Psoas muscle (tissue), 8 donors: ENCODE results near the gene INHBB. TPM values are rescaled to one million over a fixed set of nuclear protein-coding genes. Genes with fewer than 3 reads are reported as not detected.

Experiments
- ATAC-seq, 4 donors: fragments of 200-7000 bp; cut with Tn5 transposase; one replicate each; pipeline ENCODE4 v1.9.1; 2020; ENCODE audit warnings: moderate library complexity in 3 of 4, mild to moderate bottlenecking in 2 of 4
- DNase-seq, 2 donors: peaks; one replicate each; pipeline ENCODE4 v3.0.0-alpha.2; 2020
- H3K27ac ChIP-seq: fragments of 200-600 bp; one replicate; pipeline ENCODE4 v1.8.0; 2022
- H3K27me3 ChIP-seq, 3 donors: fragments of 200-600 bp in 1 of 3; one replicate each; pipeline versions ENCODE4 v1.6.1 to v1.8.0; 2013 to 2022; ENCODE audit warnings: low read length in 2 of 3, mild to moderate bottlenecking in 2 of 3, moderate library complexity in 1 of 3; ENCODE audit not compliant: insufficient read depth in 3 of 3
- H3K36me3 ChIP-seq, 2 donors: fragments of 200-600 bp in 1 of 2; one replicate each; pipeline versions ENCODE4 v1.6.1 to v1.8.0; 2013 to 2022; ENCODE audit warnings: low read depth in 1 of 2, mild to moderate bottlenecking in 1 of 2, moderate library complexity in 1 of 2; ENCODE audit not compliant: insufficient read depth in 1 of 2
- H3K4me1 ChIP-seq: fragments of 200-600 bp; one replicate; pipeline ENCODE4 v1.8.0; 2022
- H3K4me3 ChIP-seq: fragments of 200-600 bp; one replicate; pipeline ENCODE4 v1.8.0; 2022; ENCODE audit warnings: mild to moderate bottlenecking
- H3K9me3 ChIP-seq: fragments of 200-600 bp; one replicate; pipeline ENCODE4 v1.8.0; 2022
- WGBS, 3 donors: extraction: QIAGEN DNeasy Blood & Tissue Kit; methylation state at CpG; one replicate each; pipeline versions ENCODE4 v1.1.6 to v1.1.7; 2013; 5-methylcytosine and 5-hydroxymethylcytosine counted together
- intact Hi-C, 2 donors: fragments of 100-400 bp; cut with DNase I; formaldehyde crosslinking; loops; one replicate each; pipeline versions ENCODE4 v1.11.0 to v1.14.2; 2022
- polyA plus RNA-seq, 3 donors: library from polyadenylated mRNA; stranded (reverse); fragments of 200-250 nt; gene quantifications; one replicate each; pipeline ENCODE4 v1.2.3, GENCODE V29; 2013
- total RNA-seq, 4 donors: library from RNA; stranded (reverse); fragmentation: NEBNext Ultra II Directional in 2 of 4; extraction: Animal tissue kit (Norgen Biotek cat#: 25700) in 2 of 4; gene quantifications; one replicate each; pipeline versions ENCODE4 v1.2.1 to v1.2.4, GENCODE V29; 2021 to 2023
- TF ChIP-seq, protein P1 (sequence below): fragments of 200-600 bp; IDR thresholded peaks from one replicate; pipeline ENCODE4 v1.8.0; 2022; ENCODE audit warnings: antibody characterized with exemption
- donor health status: healthy with polysubstance abuse.
- donor health status: DM: no; HTN: no; CAD: no; lungs with moderate emphysema.
- donor health status: Bipolar disorder and iron deficiency.
- donor health status: healthy.
- donor health status: DM: yes; HTN: yes; CAD: no.
- donor health status: DM: no; HTN: no; CAD: no.
- donor health status: DM: no; HTN: no; CAD: no.
- donor health status: DM: yes; HTN: yes; CAD: no.

Gene INHBB
- total and polyA plus RNA-seq, 7 donors = 2.9 to 20.0 (median 13.4) TPM

- ATAC-seq (no peak), DNase-seq (peak in 1 of 2 donors; percentile 28)
- H3K36me3 ChIP-seq = peaks cover 0 to 2% of the 10 kb centered on the region in 2 donors
- 80 to 88% (median 81%) methylated on average over 15 of the region's 15 CpGs for WGBS, 3 donors
- H3K4me3 ChIP-seq = no peak overlapping the region
- no peaks in the 10 kb centered on the region for H3K9me3 ChIP-seq
- peaks cover 3% of the 10 kb centered on the region for H3K4me1 ChIP-seq
- H3K27me3 ChIP-seq = no peaks in the 10 kb centered on the region
- intact Hi-C loops = loop anchor here in 1 of 2 donors (5.0 kb wide), 1 partner anchor 97 kb away; no protein-coding TSS in a partner anchor
- no peak overlapping the region for H3K27ac ChIP-seq
- TF ChIP-seq, protein P1, sequence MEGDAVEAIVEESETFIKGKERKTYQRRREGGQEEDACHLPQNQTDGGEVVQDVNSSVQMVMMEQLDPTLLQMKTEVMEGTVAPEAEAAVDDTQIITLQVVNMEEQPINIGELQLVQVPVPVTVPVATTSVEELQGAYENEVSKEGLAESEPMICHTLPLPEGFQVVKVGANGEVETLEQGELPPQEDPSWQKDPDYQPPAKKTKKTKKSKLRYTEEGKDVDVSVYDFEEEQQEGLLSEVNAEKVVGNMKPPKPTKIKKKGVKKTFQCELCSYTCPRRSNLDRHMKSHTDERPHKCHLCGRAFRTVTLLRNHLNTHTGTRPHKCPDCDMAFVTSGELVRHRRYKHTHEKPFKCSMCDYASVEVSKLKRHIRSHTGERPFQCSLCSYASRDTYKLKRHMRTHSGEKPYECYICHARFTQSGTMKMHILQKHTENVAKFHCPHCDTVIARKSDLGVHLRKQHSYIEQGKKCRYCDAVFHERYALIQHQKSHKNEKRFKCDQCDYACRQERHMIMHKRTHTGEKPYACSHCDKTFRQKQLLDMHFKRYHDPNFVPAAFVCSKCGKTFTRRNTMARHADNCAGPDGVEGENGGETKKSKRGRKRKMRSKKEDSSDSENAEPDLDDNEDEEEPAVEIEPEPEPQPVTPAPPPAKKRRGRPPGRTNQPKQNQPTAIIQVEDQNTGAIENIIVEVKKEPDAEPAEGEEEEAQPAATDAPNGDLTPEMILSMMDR = no peak
Measured at GRCh38 chr2:120354935-120355779, 9.2 kb downstream of the INHBB start.

DNA sequence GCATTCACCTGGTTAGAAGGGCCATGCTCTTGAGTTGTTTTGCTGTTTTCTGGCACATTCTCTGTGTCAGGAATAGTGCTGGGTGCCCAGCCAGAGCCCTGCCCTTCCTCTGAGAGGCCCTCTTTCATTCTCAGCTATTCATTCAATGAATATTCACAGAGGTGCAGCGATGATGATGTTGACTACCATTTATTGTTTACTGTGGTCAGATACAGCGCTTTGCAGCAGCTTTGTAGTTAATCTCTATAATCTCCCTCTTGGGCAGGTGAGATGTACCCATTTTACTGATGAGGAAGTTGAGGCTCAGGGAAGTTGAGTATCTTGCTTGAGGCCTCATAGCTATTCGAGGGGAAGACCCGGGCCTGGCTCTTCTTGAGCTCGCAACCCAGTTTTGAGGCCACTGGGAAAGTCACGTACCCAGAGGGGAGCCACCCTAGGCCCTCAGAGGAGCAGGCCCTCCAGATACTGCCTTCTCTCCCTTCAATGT lies 9.9 kb downstream of the INHBB start:
- WGBS, 3 donors = 94 to 97% (median 96%) methylated on average over 6 of the region's 6 CpGs
- DNase-seq = peak in 1 of 2 donors; percentile 0

DNA sequence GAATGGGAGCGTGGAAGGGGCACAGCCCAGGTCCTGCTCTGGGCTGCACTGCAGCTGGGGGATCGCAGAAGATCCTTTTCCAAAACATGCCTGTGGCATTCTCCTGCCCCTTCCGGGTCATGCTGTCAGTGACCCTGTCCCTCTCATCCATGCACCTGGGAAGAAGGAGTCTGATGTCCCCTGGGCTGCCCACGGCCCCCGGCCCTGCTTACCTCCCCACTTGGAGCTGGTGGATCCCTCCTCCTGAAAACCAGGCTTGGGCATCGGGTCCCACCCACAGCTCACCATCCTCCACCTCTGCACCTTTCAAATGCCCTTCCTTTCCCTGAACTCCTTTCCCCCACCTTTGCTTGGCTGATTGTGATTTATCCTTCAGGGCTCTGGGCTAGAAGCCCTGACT lies 11.8 kb downstream of the INHBB start:
- no peaks in the 10 kb centered on the region for H3K36me3 ChIP-seq
- DNase-seq (no peak), ATAC-seq (no peak)
- TF ChIP-seq, protein P1 = no peak
- H3K4me3 ChIP-seq = no peak overlapping the region
- peaks cover 9% of the 10 kb centered on the region for H3K4me1 ChIP-seq
- 82 to 93% (median 87%) methylated on average over 6 of the region's 6 CpGs for WGBS, 3 donors
- intact Hi-C loops = no loop called here
- no peaks in the 10 kb centered on the region for H3K9me3 ChIP-seq
- H3K27me3 ChIP-seq = no peaks in the 10 kb centered on the region
- no peak overlapping the region for H3K27ac ChIP-seq

More for the DNA sequence above, 9.9 kb downstream of the INHBB start:
- H3K36me3 ChIP-seq = no peaks in the 10 kb centered on the region
- H3K9me3 ChIP-seq = no peaks in the 10 kb centered on the region
- no peak overlapping the region for H3K27ac ChIP-seq
- intact Hi-C loops = no loop called here
- ATAC-seq = no peak
- no peaks in the 10 kb centered on the region for H3K27me3 ChIP-seq
- peaks cover 8% of the 10 kb centered on the region for H3K4me1 ChIP-seq
- no peak overlapping the region for H3K4me3 ChIP-seq
- TF ChIP-seq, protein P1 = no peak

DNA sequence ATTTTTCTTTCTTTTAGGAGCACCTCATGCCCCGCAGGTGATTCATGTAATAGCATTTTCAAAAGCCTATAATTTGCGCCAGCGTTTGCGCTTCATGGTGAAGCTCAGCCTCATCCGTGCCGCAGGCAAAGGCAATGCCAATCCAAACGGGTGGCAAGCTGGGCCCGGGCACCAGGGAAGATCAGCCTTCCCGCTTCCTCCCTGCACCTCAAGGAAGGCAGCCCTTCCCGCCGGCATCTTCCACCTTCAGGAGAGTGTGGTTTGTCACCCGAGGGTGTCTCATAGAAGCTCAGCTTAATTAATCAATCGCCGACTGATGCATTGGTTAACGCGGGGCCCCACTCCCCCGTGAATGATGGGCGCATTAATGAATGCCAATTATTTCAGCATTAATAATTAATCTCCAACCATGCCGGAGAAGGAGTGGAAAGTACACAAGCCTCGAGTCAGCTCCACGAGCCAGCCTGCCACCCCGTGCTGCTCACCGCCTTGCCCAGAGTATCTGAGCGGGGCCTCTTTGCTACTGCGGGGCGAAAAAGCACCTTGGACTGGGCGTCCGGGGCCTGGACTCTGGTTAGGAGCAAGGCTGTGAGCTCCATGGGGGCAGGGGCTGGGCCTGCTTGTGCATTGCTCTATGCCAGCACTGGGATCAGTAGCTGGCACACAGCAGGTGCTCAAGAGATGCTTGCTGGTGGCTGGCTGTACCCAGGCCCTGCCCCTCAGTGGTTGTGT lies 13.0 kb downstream of the INHBB start:
- TF ChIP-seq, protein P1 = no peak
- H3K4me3 ChIP-seq = no peak overlapping the region
- DNase-seq = no peak
- H3K9me3 ChIP-seq = no peaks in the 10 kb centered on the region
- intact Hi-C loops = no loop called here
- WGBS, 3 donors = 89 to 92% (median 90%) methylated on average over 28 of the region's 28 CpGs
- no peaks in the 10 kb centered on the region for H3K36me3 ChIP-seq
- H3K27ac ChIP-seq = no peak overlapping the region
- ATAC-seq = no peak
- peaks cover 9% of the 10 kb centered on the region for H3K4me1 ChIP-seq
- no peaks in the 10 kb centered on the region for H3K27me3 ChIP-seq
